Measurements from ENCODE around the gene RBKS. TPM values are rescaled to one million over a fixed set of nuclear protein-coding genes. Genes with fewer than 3 reads are reported as not detected.

The RBKS gene
- total and polyA plus RNA-seq, 2 donors from 2014 or later = 10.3 to 28.7 TPM

GRCh38 chr2:27808418-27808817, 81.8 kb downstream of the RBKS start:
- peak overlapping the region in 1 of 2 donors; percentile 47 for H3K27ac ChIP-seq (ENCODE audit: low read depth in 2 of 2, low read length in 2 of 2)
- intact Hi-C loops (cut with DNase I) = no loop called here
- no peaks in the 10 kb centered on the region for H3K9me3 ChIP-seq (ENCODE audit: control insufficient read depth in 2 of 3, insufficient read depth in 1 of 3, low read length in 3 of 3)
- no peak for TF ChIP-seq CTCF (IDR thresholded peaks at IDR 0.05; ENCODE audit: borderline replicate concordance, extremely low read depth, insufficient read depth)
- no peaks in the 10 kb centered on the region for H3K27me3 ChIP-seq (ENCODE audit: control insufficient read depth, insufficient read depth, low read length)
- H3K9ac ChIP-seq (ENCODE audit: low read length in 3 of 3) = no peak overlapping the region
- no peaks in the 10 kb centered on the region for H3K36me3 ChIP-seq (ENCODE audit: control insufficient read depth in 2 of 3, insufficient read depth in 3 of 3, low read length in 3 of 3)
- peaks cover 0 to 7% (median 0%) of the 10 kb centered on the region in 3 donors for H3K4me1 ChIP-seq (ENCODE audit: control insufficient read depth in 2 of 3, insufficient read depth in 2 of 3, low read depth in 1 of 3, low read length in 3 of 3)
- DNase-seq (no peak), FAIRE-seq (no peak)
- no peak overlapping the region for H3K4me3 ChIP-seq (ENCODE audit: low read length in 3 of 3)

GRCh38 chr2:27807476-27807875, 82.7 kb downstream of the RBKS start:
- H3K4me3 ChIP-seq (ENCODE audit: low read length in 3 of 3) = no peak overlapping the region
- peak overlapping the region in 1 of 2 donors; percentile 74 for H3K27ac ChIP-seq (ENCODE audit: low read depth in 2 of 2, low read length in 2 of 2)
- no peak overlapping the region for H3K9ac ChIP-seq (ENCODE audit: low read length in 3 of 3)
- DNase-seq (no peak), FAIRE-seq (no peak)
- intact Hi-C loops (cut with DNase I) = no loop called here
- H3K9me3 ChIP-seq (ENCODE audit: control insufficient read depth in 2 of 3, insufficient read depth in 1 of 3, low read length in 3 of 3) = no peaks in the 10 kb centered on the region
- TF ChIP-seq CTCF (IDR thresholded peaks at IDR 0.05; ENCODE audit: borderline replicate concordance, extremely low read depth, insufficient read depth) = peak; percentile 37
- no peaks in the 10 kb centered on the region for H3K27me3 ChIP-seq (ENCODE audit: control insufficient read depth, insufficient read depth, low read length)
- H3K36me3 ChIP-seq (ENCODE audit: control insufficient read depth in 2 of 3, insufficient read depth in 3 of 3, low read length in 3 of 3) = no peaks in the 10 kb centered on the region
- H3K4me1 ChIP-seq (ENCODE audit: control insufficient read depth in 2 of 3, insufficient read depth in 2 of 3, low read depth in 1 of 3, low read length in 3 of 3) = peaks cover 0 to 7% (median 0%) of the 10 kb centered on the region in 3 donors

GRCh38 chr2:27806311-27807059, 83.7 kb downstream of the RBKS start:
- Histone ChIP-seq H3K4me1 (ENCODE audit: control insufficient read depth in 2 of 3, insufficient read depth in 2 of 3, low read depth in 1 of 3, low read length in 3 of 3) (peaks cover 0 to 7% (median 0%) of the 10 kb centered on the region in 3 donors), H3K27ac (ENCODE audit: low read depth in 2 of 2, low read length in 2 of 2) (peak overlapping the region; percentile 65 to 74), H3K36me3 (ENCODE audit: control insufficient read depth in 2 of 3, insufficient read depth in 3 of 3, low read length in 3 of 3) (no peaks in the 10 kb centered on the region), H3K27me3 (ENCODE audit: control insufficient read depth, insufficient read depth, low read length) (no peaks in the 10 kb centered on the region), H3K4me3 (ENCODE audit: low read length in 3 of 3) (no peak overlapping the region), H3K9ac (ENCODE audit: low read length in 3 of 3) (no peak overlapping the region), H3K9me3 (ENCODE audit: control insufficient read depth in 2 of 3, insufficient read depth in 1 of 3, low read length in 3 of 3) (no peaks in the 10 kb centered on the region)
- FAIRE-seq (no peak), DNase-seq (peak in 2 of 5 donors; percentile 62 to 64)
- TF ChIP-seq CTCF (IDR thresholded peaks at IDR 0.05; ENCODE audit: borderline replicate concordance, extremely low read depth, insufficient read depth) = no peak
- intact Hi-C loops (cut with DNase I) = no loop called here

Data from kidney (tissue), 14 donors.